ENCODE results near the gene TRIM37. TPM values are rescaled to one million over a fixed set of nuclear protein-coding genes. Genes with fewer than 3 reads are reported as not detected.

TRIM37 gene
- polyA plus RNA-seq, 6 donors from 2014 or later: 4.9 to 8.5 (median 6.9) TPM

- Mint-ChIP-seq H3K27me3 (no peaks in the 10 kb centered on the region), H3K4me3 (no peak overlapping the region), H3K9me3 (no peaks in the 10 kb centered on the region), H3K36me3 (peaks cover 6 to 13% of the 10 kb centered on the region in 2 donors), H3K4me1 (no peaks in the 10 kb centered on the region), H3K27ac (no peak overlapping the region)
- ATAC-seq (ENCODE audit: low read depth in 2 of 2) (no peak), DNase-seq (no peak)
These were observed 114.9 kb downstream of the TRIM37 start for GRCh38 chr17:58991718-58992331.

GRCh38 chr17:58989629-58990028 is 117.1 kb downstream of the TRIM37 start:
- DNase-seq: no peak

DNA sequence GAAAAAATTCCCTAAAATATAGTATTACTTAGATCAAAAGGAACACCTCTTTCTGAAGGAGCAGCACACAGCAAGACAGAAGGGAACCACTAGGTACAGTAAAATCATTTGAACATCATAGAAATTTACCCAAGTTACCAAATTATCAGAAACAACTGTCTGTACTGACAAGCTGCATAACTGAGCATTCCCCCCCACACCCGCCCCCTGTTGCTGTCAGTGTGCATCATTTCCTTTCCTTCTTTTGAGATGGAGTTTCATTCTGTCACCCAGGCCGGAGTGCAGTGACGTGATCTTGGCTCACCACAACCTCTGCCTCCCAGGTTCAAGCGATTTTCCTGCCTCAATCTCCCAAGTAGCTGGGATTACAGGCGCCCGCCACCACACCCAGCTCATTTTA is 120.7 kb downstream of the TRIM37 start:
- Mint-ChIP-seq H3K9me3 (no peaks in the 10 kb centered on the region), H3K27me3 (no peaks in the 10 kb centered on the region), H3K36me3 (peaks cover 0 to 7% of the 10 kb centered on the region in 2 donors), H3K4me1 (peaks cover 0 to 1% (median 0%) of the 10 kb centered on the region in 3 donors), H3K4me3 (no peak overlapping the region), H3K27ac (peak overlapping the region in 2 of 6 donors; percentile 16 to 68)
- DNase-seq (no peak), ATAC-seq (ENCODE audit: low read depth in 2 of 2) (no peak)

More at GRCh38 chr17:58989629-58990028, 117.1 kb downstream of the TRIM37 start:
- Mint-ChIP-seq H3K4me3 (peak overlapping the region in 1 of 8 donors; percentile 2), H3K27me3 (no peaks in the 10 kb centered on the region), H3K4me1 (peaks cover 0 to 1% (median 0%) of the 10 kb centered on the region in 3 donors), H3K9me3 (no peaks in the 10 kb centered on the region), H3K27ac (peak overlapping the region in 1 of 6 donors; percentile 33), H3K36me3 (peaks cover 6 to 13% of the 10 kb centered on the region in 2 donors)
- ATAC-seq (ENCODE audit: low read depth in 2 of 2): no peak

- no peak for DNase-seq
These were observed 121.3 kb downstream of the TRIM37 start for GRCh38 chr17:58985367-58985766.

GRCh38 chr17:58982626-58983025 is 124.1 kb downstream of the TRIM37 start:
- H3K27me3 Mint-ChIP-seq: no peaks in the 10 kb centered on the region
- peaks cover 0 to 12% of the 10 kb centered on the region in 2 donors for H3K36me3 Mint-ChIP-seq
- DNase-seq (no peak), ATAC-seq (ENCODE audit: low read depth in 2 of 2) (no peak)
- no peaks in the 10 kb centered on the region for H3K9me3 Mint-ChIP-seq
- H3K27ac Mint-ChIP-seq: no peak overlapping the region
- H3K4me1 Mint-ChIP-seq: peaks cover 0 to 1% (median 0%) of the 10 kb centered on the region in 3 donors
- H3K4me3 Mint-ChIP-seq: no peak overlapping the region

More at GRCh38 chr17:58985367-58985766, 121.3 kb downstream of the TRIM37 start:
- no peak overlapping the region for H3K4me3 Mint-ChIP-seq
- peaks cover 0 to 12% of the 10 kb centered on the region in 2 donors for H3K36me3 Mint-ChIP-seq
- H3K4me1 Mint-ChIP-seq: peaks cover 0 to 1% (median 0%) of the 10 kb centered on the region in 3 donors
- H3K27me3 Mint-ChIP-seq: no peaks in the 10 kb centered on the region
- H3K27ac Mint-ChIP-seq: peak overlapping the region in 1 of 6 donors; percentile 68
- no peak for ATAC-seq (ENCODE audit: low read depth in 2 of 2)
- no peaks in the 10 kb centered on the region for H3K9me3 Mint-ChIP-seq

DNA sequence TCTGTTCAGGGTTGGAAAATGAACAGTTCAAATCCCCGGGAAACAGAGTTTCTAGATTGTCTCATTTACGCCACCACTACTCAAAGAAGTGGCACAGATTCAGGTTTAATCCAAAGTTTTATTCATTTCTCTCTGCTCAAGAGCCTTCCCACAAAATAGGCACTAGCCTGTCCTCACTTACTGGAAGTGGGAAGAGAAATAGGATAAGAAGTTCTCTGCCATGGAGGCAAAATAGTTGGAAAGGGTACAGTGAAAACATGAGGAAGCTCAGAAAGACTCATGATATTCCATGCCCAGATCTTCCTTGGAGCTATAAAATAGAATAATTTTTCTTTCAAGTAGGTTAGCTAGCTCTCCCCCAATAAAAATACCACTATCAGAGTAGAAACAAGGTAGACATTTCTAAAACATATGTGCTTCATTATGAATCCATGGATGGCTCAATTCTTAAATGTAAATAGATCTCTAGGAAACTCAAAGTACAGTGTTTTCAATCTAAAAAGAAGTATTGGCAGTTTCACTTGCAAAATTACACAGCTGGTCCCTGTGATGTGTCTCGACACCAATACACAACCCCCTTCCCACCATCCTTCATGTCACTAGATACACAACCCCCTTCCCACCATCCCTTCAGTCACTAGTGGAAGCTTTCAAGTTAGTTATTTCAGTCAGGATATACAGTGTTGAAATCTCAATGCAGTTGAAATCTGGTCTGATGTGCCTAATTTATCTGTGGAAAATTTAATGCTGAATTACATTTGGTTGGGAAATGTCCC is 125.8 kb downstream of the TRIM37 start:
- ATAC-seq (ENCODE audit: low read depth in 2 of 2): no peak
- peak overlapping the region in 3 of 6 donors; percentile 9 to 77 (median 19) for H3K27ac Mint-ChIP-seq
- no peaks in the 10 kb centered on the region for H3K27me3 Mint-ChIP-seq
- no peaks in the 10 kb centered on the region for H3K9me3 Mint-ChIP-seq
- peaks cover under 1 to 4% (median 3%) of the 10 kb centered on the region in 3 donors for H3K4me1 Mint-ChIP-seq
- peaks cover 0 to 7% of the 10 kb centered on the region in 2 donors for H3K36me3 Mint-ChIP-seq
- H3K4me3 Mint-ChIP-seq: no peak overlapping the region
- DNase-seq: no peak

GRCh38 chr17:58976541-58976940 is 130.1 kb downstream of the TRIM37 start:
- H3K4me3 Mint-ChIP-seq: no peak overlapping the region
- peaks cover 0 to 7% of the 10 kb centered on the region in 2 donors for H3K36me3 Mint-ChIP-seq
- H3K27ac Mint-ChIP-seq: no peak overlapping the region
- H3K27me3 Mint-ChIP-seq: no peaks in the 10 kb centered on the region
- DNase-seq (no peak), ATAC-seq (ENCODE audit: low read depth in 2 of 2) (no peak)
- H3K4me1 Mint-ChIP-seq: peaks cover 7 to 24% (median 23%) of the 10 kb centered on the region in 3 donors
- no peaks in the 10 kb centered on the region for H3K9me3 Mint-ChIP-seq

DNA sequence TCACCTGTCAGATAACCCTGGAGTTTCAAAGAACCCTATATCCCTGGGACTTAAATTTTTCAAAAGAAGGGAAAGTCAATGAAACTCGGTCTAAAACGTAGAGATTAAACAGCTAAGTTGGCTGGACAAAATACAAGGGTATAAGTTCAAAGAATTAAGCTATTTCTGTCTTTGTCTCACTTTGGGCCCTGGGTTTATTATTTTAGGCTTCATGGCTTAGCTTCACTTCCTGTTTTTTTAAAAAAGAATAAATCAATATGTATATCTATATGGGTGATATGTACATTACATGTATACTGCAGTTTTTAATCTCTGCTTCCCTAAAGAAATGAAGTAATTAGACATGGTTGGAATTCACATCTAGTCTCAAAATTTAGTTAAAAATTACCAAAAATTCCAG is 132.3 kb downstream of the TRIM37 start:
- Mint-ChIP-seq H3K36me3 (no peaks in the 10 kb centered on the region), H3K27me3 (no peaks in the 10 kb centered on the region), H3K4me3 (peak overlapping the region in 1 of 8 donors; percentile 40), H3K27ac (peak overlapping the region in 2 of 6 donors; percentile 24 to 60), H3K9me3 (no peaks in the 10 kb centered on the region), H3K4me1 (peaks cover 7 to 24% (median 23%) of the 10 kb centered on the region in 3 donors)
- ATAC-seq (ENCODE audit: low read depth in 2 of 2) (no peak), DNase-seq (no peak)

DNA sequence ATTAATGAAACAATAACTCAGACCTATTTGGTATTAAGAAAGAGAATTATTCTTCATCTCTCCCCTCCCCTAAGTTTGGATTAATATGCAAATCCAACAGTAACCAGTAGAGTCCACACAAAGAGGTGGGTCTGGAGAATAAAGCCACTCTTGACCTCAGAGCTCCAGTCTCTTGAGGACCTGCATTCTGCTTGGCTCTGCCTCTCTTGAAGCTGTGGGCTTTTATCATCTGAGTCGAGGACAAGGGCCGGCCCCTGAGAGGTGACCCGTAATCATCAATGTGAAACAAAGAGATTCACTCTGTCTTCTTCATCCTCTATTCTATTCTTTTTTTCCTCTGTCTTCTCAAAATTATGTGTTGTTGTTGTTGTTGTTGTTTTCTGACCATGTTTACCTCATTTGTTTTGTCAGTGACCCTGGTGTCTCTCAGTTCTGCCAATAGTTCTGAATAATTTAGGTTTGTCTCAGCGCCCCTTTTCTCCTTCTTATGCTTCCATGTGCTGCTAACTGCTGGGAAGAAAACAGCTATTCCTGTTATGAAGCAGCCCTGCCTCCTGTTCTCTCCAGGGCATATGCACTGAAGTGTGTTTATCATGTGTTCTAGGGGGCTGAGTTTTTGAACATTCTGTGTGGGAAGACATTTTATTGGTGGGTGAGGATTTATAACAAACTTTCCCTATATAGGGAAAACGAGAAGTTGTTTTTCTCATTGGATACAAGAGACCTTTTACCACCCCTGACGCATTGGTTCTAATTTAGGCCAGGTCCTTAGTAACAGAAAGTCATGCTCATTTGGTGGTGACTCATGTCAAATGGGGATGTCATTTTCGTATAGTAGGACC is 135.8 kb downstream of the TRIM37 start:
- H3K4me1 Mint-ChIP-seq: peaks cover 6 to 21% (median 19%) of the 10 kb centered on the region in 3 donors
- no peaks in the 10 kb centered on the region for H3K36me3 Mint-ChIP-seq
- no peak overlapping the region for H3K4me3 Mint-ChIP-seq
- ATAC-seq (ENCODE audit: low read depth in 2 of 2): no peak
- DNase-seq: no peak
- H3K9me3 Mint-ChIP-seq: no peaks in the 10 kb centered on the region
- H3K27ac Mint-ChIP-seq: no peak overlapping the region
- H3K27me3 Mint-ChIP-seq: no peaks in the 10 kb centered on the region

- peak overlapping the region in 1 of 6 donors; percentile 24 for H3K27ac Mint-ChIP-seq
- no peaks in the 10 kb centered on the region for H3K27me3 Mint-ChIP-seq
- no peak overlapping the region for H3K4me3 Mint-ChIP-seq
- no peak for ATAC-seq (ENCODE audit: low read depth in 2 of 2)
- no peak for DNase-seq
- H3K4me1 Mint-ChIP-seq: peaks cover 0 to 15% (median 11%) of the 10 kb centered on the region in 3 donors
- H3K36me3 Mint-ChIP-seq: no peaks in the 10 kb centered on the region
- H3K9me3 Mint-ChIP-seq: no peaks in the 10 kb centered on the region
These were observed 137.1 kb downstream of the TRIM37 start for GRCh38 chr17:58969612-58970011.

- no peaks in the 10 kb centered on the region for H3K9me3 Mint-ChIP-seq
- ATAC-seq (ENCODE audit: low read depth in 2 of 2) (no peak), DNase-seq (no peak)
- H3K36me3 Mint-ChIP-seq: no peaks in the 10 kb centered on the region
- no peak overlapping the region for H3K4me3 Mint-ChIP-seq
- no peaks in the 10 kb centered on the region for H3K27me3 Mint-ChIP-seq
- H3K4me1 Mint-ChIP-seq: peaks cover 0 to 11% (median 9%) of the 10 kb centered on the region in 3 donors
- H3K27ac Mint-ChIP-seq: no peak overlapping the region
These were observed 137.5 kb downstream of the TRIM37 start for GRCh38 chr17:58969156-58969555.

DNA sequence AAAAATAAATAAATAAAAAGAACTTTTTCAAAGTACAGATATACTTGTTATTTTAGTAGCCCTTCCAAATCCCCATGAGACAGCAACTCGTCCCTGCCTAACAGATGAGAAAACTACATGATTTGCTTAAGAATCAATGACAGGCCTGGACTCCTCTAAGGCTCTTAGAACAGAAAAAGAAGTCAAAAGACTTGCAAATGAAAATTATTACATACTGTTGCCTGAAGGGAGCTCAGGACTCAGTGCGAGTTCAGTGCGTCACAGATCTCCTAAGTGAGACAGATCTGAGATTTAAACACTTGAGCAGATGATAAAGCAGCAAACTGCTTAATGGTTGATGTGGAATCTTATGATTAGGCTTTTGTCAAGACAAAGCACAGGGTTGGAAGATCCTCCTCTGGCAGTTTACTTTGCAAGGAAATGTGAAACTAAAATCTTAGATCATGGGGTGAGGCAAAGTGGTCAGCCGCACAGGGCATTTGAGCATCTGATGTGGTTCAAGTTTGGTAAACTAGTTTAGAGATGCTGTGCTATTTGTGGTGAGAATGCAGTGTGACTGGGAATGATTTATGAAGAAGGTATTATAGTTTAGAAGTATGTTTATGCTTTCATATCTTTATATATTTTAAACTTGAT is 138.1 kb downstream of the TRIM37 start:
- H3K27me3 Mint-ChIP-seq: no peaks in the 10 kb centered on the region
- H3K4me1 Mint-ChIP-seq: peaks cover 0 to 5% (median 4%) of the 10 kb centered on the region in 3 donors
- no peaks in the 10 kb centered on the region for H3K9me3 Mint-ChIP-seq
- DNase-seq (no peak), ATAC-seq (ENCODE audit: low read depth in 2 of 2) (no peak)
- no peaks in the 10 kb centered on the region for H3K36me3 Mint-ChIP-seq
- no peak overlapping the region for H3K27ac Mint-ChIP-seq
- H3K4me3 Mint-ChIP-seq: no peak overlapping the region

- no peak for DNase-seq
- Mint-ChIP-seq H3K9me3 (no peaks in the 10 kb centered on the region), H3K4me1 (no peaks in the 10 kb centered on the region), H3K27ac (no peak overlapping the region), H3K4me3 (no peak overlapping the region), H3K36me3 (no peaks in the 10 kb centered on the region), H3K27me3 (no peaks in the 10 kb centered on the region)
- no peak for ATAC-seq (ENCODE audit: low read depth in 2 of 2)
These were observed 140.5 kb downstream of the TRIM37 start for GRCh38 chr17:58966208-58966607.

Measured in naive B cell (primary cell).